ENCODE measurements around the gene C10orf62.

DNA sequence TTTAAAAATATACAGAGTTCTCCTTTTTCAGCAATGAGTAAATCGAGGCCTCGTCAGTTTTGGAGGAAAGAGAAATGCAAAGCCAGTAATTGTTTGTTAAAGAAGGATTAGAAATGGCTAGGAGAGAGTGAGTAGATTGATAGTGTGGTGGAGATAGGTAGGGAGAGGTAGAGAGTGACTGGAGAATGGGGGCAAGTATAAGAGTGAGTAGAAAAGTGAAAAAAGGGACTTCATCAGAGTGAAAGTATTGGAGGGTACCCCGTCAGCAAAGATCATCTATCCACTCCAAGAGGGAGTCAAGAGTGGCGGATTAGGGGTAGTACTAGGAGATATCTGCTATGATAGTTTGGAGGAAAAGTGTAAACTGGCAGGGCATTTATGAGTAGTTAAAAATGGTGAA, 26.2 kb upstream of the C10orf62 start:
- TF ChIP-seq, protein P1, sequence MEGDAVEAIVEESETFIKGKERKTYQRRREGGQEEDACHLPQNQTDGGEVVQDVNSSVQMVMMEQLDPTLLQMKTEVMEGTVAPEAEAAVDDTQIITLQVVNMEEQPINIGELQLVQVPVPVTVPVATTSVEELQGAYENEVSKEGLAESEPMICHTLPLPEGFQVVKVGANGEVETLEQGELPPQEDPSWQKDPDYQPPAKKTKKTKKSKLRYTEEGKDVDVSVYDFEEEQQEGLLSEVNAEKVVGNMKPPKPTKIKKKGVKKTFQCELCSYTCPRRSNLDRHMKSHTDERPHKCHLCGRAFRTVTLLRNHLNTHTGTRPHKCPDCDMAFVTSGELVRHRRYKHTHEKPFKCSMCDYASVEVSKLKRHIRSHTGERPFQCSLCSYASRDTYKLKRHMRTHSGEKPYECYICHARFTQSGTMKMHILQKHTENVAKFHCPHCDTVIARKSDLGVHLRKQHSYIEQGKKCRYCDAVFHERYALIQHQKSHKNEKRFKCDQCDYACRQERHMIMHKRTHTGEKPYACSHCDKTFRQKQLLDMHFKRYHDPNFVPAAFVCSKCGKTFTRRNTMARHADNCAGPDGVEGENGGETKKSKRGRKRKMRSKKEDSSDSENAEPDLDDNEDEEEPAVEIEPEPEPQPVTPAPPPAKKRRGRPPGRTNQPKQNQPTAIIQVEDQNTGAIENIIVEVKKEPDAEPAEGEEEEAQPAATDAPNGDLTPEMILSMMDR (IDR thresholded peaks at IDR 0.05): no peak
- TF ChIP-seq ZNF138 (CRISPR knock-in tag; conservative IDR thresholded peaks at IDR 0.05): no peak

Measured in WTC11 (cell line).